IMR-90 (cell line): Measurements from ENCODE around the gene PDE11A. TPM values are rescaled to one million over a fixed set of nuclear protein-coding genes. Genes with fewer than 3 reads are reported as not detected.

Experiments used
- ATAC-seq: fragments of 200-7000 bp; cut with Tn5 transposase; 2 replicates; pipeline ENCODE4 v1.9.1; 2020; ENCODE audit warnings: low read depth, mild to moderate bottlenecking, moderate library complexity
- BruUV-seq: library from RNA; stranded (reverse); fragments of 400-500 nt; replicated peaks from 2 replicates; lab custom pipeline; 2021; lab: Mats Ljungman, UMichigan
- CTCF ChIA-PET: fragments of 300-600 bp; formaldehyde crosslinking; extraction: SDS; loops from one replicate; lab custom pipeline; 2021; ENCODE audit warnings: antibody characterized with exemption; lab: Yijun Ruan, JAX
- POLR2A ChIA-PET: fragments of 300-600 bp; sonication (Branson Sonifier 250); formaldehyde crosslinking; loops from one replicate; lab custom pipeline; 2022; ENCODE audit warnings: antibody characterized with exemption; ENCODE audit not compliant: unreplicated experiment; lab: Charles Lee
- DNase-seq: peaks from one replicate; pipeline ENCODE4 v3.0.0; 2013
- H2AFZ ChIP-seq: replicated peaks from 2 replicates; pipeline ENCODE3; 2013; ENCODE audit warnings: low read length, mild to moderate bottlenecking; ENCODE audit not compliant: poor library complexity
- H2AK5ac ChIP-seq: 2 replicates; pipeline ENCODE4 v1.6.1; 2013; ENCODE audit warnings: low read depth, low read length, inconsistent platforms
- H2AK9ac ChIP-seq: replicated peaks from 2 replicates; pipeline ENCODE3; 2013; ENCODE audit warnings: mild to moderate bottlenecking, low read depth, low read length, moderate library complexity; ENCODE audit not compliant: poor library complexity
- H2BK120ac ChIP-seq: 2 replicates; pipeline ENCODE4 v1.6.1; 2013; ENCODE audit warnings: low read depth, low read length, inconsistent platforms
- H2BK15ac ChIP-seq: 3 replicates; pipeline ENCODE4 v1.6.1; 2013; ENCODE audit warnings: low read depth, low read length, inconsistent platforms
- H2BK20ac ChIP-seq: 2 replicates; pipeline ENCODE4 v1.6.1; 2013; ENCODE audit warnings: low read depth, mild to moderate bottlenecking, inconsistent platforms, low read length, moderate library complexity
- H2BK5ac ChIP-seq: 2 replicates; pipeline ENCODE4 v1.6.1; 2013; ENCODE audit warnings: mild to moderate bottlenecking, low read depth, low read length, inconsistent platforms; ENCODE audit not compliant: poor library complexity, severe bottlenecking
- H3K14ac ChIP-seq: replicated peaks from 2 replicates; pipeline ENCODE4 v1.6.1; 2013; ENCODE audit warnings: low read depth, low read length, inconsistent platforms
- H3K18ac ChIP-seq: 2 replicates; pipeline ENCODE4 v1.6.1; 2013; ENCODE audit warnings: low read depth, low read length, control low read depth
- H3K23ac ChIP-seq: 2 replicates; pipeline ENCODE4 v1.6.1; 2013; ENCODE audit warnings: low read depth, low read length, inconsistent platforms
- H3K27ac ChIP-seq: 2 replicates; pipeline ENCODE4 v1.5.1; 2013; ENCODE audit warnings: mild to moderate bottlenecking, control low read depth, low read length; ENCODE audit not compliant: insufficient read depth
- H3K27me3 ChIP-seq: 2 replicates; pipeline ENCODE4 v1.6.1; 2013; ENCODE audit warnings: low read length; ENCODE audit not compliant: control insufficient read depth, insufficient read depth
- H3K36me3 ChIP-seq: 2 replicates; pipeline ENCODE4 v1.6.1; 2013; ENCODE audit warnings: low read length, mixed read lengths; ENCODE audit not compliant: control insufficient read depth, insufficient read depth
- H3K4ac ChIP-seq: 2 replicates; pipeline ENCODE4 v1.6.1; 2013; ENCODE audit warnings: low read depth, low read length, inconsistent platforms
- H3K4me1 ChIP-seq: 2 replicates; pipeline ENCODE4 v1.6.1; 2013; ENCODE audit warnings: low read length, mixed read lengths; ENCODE audit not compliant: control insufficient read depth, insufficient read depth
- H3K4me2 ChIP-seq: 2 replicates; pipeline ENCODE4 v1.6.1; 2013; ENCODE audit warnings: low read depth, mild to moderate bottlenecking, control low read depth, low read length, moderate library complexity
- H3K4me3 ChIP-seq: 2 replicates; pipeline ENCODE4 v1.5.1; 2013; ENCODE audit warnings: low read depth, mild to moderate bottlenecking, control low read depth, low read length, moderate library complexity; ENCODE audit not compliant: insufficient read depth
- H3K56ac ChIP-seq: 2 replicates; pipeline ENCODE4 v1.6.1; 2013; ENCODE audit warnings: low read length, inconsistent platforms; ENCODE audit not compliant: insufficient read depth; ENCODE audit errors: extremely low read depth
- H3K79me1 ChIP-seq, 2 experiments: 2 replicates each; pipeline ENCODE4 v1.6.1; 2013; ENCODE audit warnings: low read length in 2 of 2, inconsistent platforms in 1 of 2, low read depth in 1 of 2
- H3K9ac ChIP-seq: 2 replicates; pipeline ENCODE4 v1.6.1; 2013; ENCODE audit warnings: low read depth, low read length, control low read depth
- H3K9me1 ChIP-seq: 2 replicates; pipeline ENCODE4 v1.6.1; 2013; ENCODE audit warnings: low read length, inconsistent platforms; ENCODE audit not compliant: insufficient read depth
- H3K9me3 ChIP-seq: 2 replicates; pipeline ENCODE4 v1.6.1; 2013; ENCODE audit warnings: low read length; ENCODE audit not compliant: control insufficient read depth, insufficient read depth
- H4K20me1 ChIP-seq: 2 replicates; pipeline ENCODE4 v1.6.1; 2013; ENCODE audit warnings: low read length, inconsistent platforms; ENCODE audit not compliant: insufficient read depth
- H4K5ac ChIP-seq: 2 replicates; pipeline ENCODE4 v1.6.1; 2013; ENCODE audit warnings: mild to moderate bottlenecking, low read depth, low read length, control low read depth
- H4K8ac ChIP-seq, 2 experiments: 2 replicates each; pipeline ENCODE4 v1.6.1; 2013; ENCODE audit warnings: low read depth in 2 of 2, low read length in 2 of 2, control low read depth in 1 of 2, inconsistent platforms in 1 of 2
- H4K91ac ChIP-seq: 2 replicates; pipeline ENCODE4 v1.6.1; 2013; ENCODE audit warnings: low read depth, low read length, inconsistent platforms; ENCODE audit not compliant: insufficient read depth
- BHLHE40 ChIP-seq: fragments of 150-350 bp; IDR thresholded peaks from 2 replicates; pipeline ENCODE4 v1.6.1; 2016; ENCODE audit warnings: mild to moderate bottlenecking, low read depth, low read length
- CEBPB ChIP-seq: IDR thresholded peaks from 2 replicates; pipeline ENCODE4 v1.6.1; 2012; ENCODE audit warnings: low read depth, low read length, improper control_type of control experiment
- CHD1 ChIP-seq: IDR thresholded peaks from 2 replicates; pipeline ENCODE4 v1.6.1; 2012; ENCODE audit warnings: low read depth, low read length, improper control_type of control experiment
- FOS ChIP-seq: fragments of 150-350 bp; IDR thresholded peaks from 2 replicates; pipeline ENCODE4 v1.6.1; 2016; ENCODE audit warnings: low read depth, low read length
- MAFK ChIP-seq: IDR thresholded peaks from 2 replicates; pipeline ENCODE4 v1.6.1; 2012; ENCODE audit warnings: low read depth, low read length, improper control_type of control experiment
- MAZ ChIP-seq: IDR thresholded peaks from 2 replicates; pipeline ENCODE4 v1.6.1; 2012; ENCODE audit warnings: low read depth, mild to moderate bottlenecking, low read length, improper control_type of control experiment, moderate library complexity, borderline replicate concordance
- NFE2L2 ChIP-seq: fragments of 150-350 bp; IDR thresholded peaks from 2 replicates; pipeline ENCODE4 v1.6.1; 2016; ENCODE audit warnings: low read depth, mild to moderate bottlenecking, low read length
- SMC3 ChIP-seq: fragments of 150-350 bp; IDR thresholded peaks from 2 replicates; pipeline ENCODE4 v1.6.1; 2016; ENCODE audit warnings: low read depth, mild to moderate bottlenecking, antibody characterized with exemption, low read length, moderate library complexity
- USF2 ChIP-seq: fragments of 150-350 bp; IDR thresholded peaks from 2 replicates; pipeline ENCODE4 v1.6.1; 2017; ENCODE audit warnings: mild to moderate bottlenecking, antibody characterized with exemption, low read length, low read depth
- WGBS, 2 experiments: methylation state at CpG; one replicate each; pipeline versions ENCODE4 v1.1.5 to v1.1.7; 2013; ENCODE audit warnings: missing lambda C conversion rate in 2 of 2; ENCODE audit not compliant: insufficient read length in 1 of 2; ENCODE audit errors: extremely low coverage in 2 of 2; 5-methylcytosine and 5-hydroxymethylcytosine counted together
- dilution Hi-C: fragments of 300-500 bp; cut with HindIII; formaldehyde crosslinking; loops from one replicate; pipeline ENCODE4 v1.14.3; 2018; ENCODE audit warnings: low sequenced_read_pairs; ENCODE audit not compliant: unreplicated experiment
- in situ Hi-C: fragments of 300-500 bp; cut with MboI; formaldehyde crosslinking; loops from 3 replicates; pipeline ENCODE4 v1.14.3; 2019; ENCODE audit warnings: low sequenced_read_pairs, inconsistent platforms, mixed read lengths
- intact Hi-C: fragments of 100-400 bp; cut with micrococcal nuclease; formaldehyde crosslinking; loops from 2 replicates; pipeline ENCODE4 v1.10.0; 2022
- polyA plus RNA-seq, 3 experiments: library from polyadenylated mRNA; depleted of rRNA; stranded (reverse); fragments of >200 nt; gene quantifications; 2 replicates each; pipeline ENCODE4 v1.2.3, GENCODE V29; 2012; ENCODE audit warnings: low replicate concordance in 1 of 3
- total RNA-seq: library from RNA; depleted of rRNA; stranded (reverse); fragments of >200 nt; gene quantifications from 2 replicates; pipeline ENCODE4 v1.2.3, GENCODE V29; 2012

Gene PDE11A
- total and polyA plus RNA-seq, 2 of the 4 experiments (the other 2 are of a cell fraction) = 0.21 to 0.72 TPM

DNA sequence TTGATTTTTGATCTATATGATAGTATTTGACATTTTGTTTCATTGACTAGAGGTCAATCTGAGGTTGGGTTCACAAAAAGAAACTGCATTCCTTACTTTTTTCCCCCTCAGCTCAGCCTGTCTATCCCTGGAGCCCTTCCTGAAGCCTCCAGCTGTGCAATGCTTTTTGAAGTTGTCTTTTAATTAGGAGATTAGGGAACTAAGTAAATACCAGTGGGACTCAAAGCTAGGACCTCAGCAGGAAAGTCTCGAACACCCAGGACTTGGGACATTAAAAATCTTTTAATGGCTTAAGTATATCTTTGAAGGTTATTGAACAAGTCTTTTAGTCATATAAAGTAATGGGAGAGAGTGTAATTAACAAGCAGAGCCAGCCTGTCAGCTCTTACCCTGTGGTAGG, 220.2 kb downstream of the PDE11A start:
- Histone ChIP-seq H4K5ac (no peak overlapping the region), H3K56ac (no peak overlapping the region), H3K27ac (no peak overlapping the region), H3K4me3 (no peak overlapping the region), H3K9ac (no peak overlapping the region), H2BK15ac (no peak overlapping the region), H2BK20ac (no peak overlapping the region), H3K36me3 (no peaks in the 10 kb centered on the region), H2AK9ac (no peak overlapping the region), H4K91ac (no peak overlapping the region), H3K18ac (no peak overlapping the region), H3K9me1 (no peaks in the 10 kb centered on the region), H4K20me1 (no peaks in the 10 kb centered on the region), H4K8ac (no peak overlapping the region), H3K9me3 (no peaks in the 10 kb centered on the region; the same call in 1 of the 2 replicates), H3K14ac (no peak overlapping the region), H3K4ac (no peak overlapping the region), H3K23ac (no peak overlapping the region), H3K4me2 (no peak overlapping the region), H2AK5ac (no peak overlapping the region), H3K4me1 (no peaks in the 10 kb centered on the region), H2BK5ac (no peak overlapping the region), H2AFZ (no peak overlapping the region), H2BK120ac (no peak overlapping the region), H3K27me3 (no peaks in the 10 kb centered on the region), H3K79me1 (no peaks in the 10 kb centered on the region)
- ATAC-seq (no peak), DNase-seq (no peak)
- intact Hi-C loops (no loop called here), dilution Hi-C loops (no loop called here), in situ Hi-C loops (no loop called here)
- WGBS, 2 experiments = no CpG with 5 or more reads among the region's 1 CpG
- ChIA-PET CTCF (interaction anchor here (0.7 kb wide), 1 partner anchor 1298 kb away, joined by 3 read pairs; no protein-coding TSS in a partner anchor), POLR2A (no interaction called here)
- TF ChIP-seq SMC3 = no peak
- TF ChIP-seq FOS = no peak
- TF ChIP-seq CEBPB = no peak
- no peak for TF ChIP-seq CHD1
- TF ChIP-seq USF2 = no peak
- TF ChIP-seq MAFK = no peak
- TF ChIP-seq MAZ = no peak
- no peak for TF ChIP-seq NFE2L2
- TF ChIP-seq BHLHE40 = no peak
- no TSS peak for BruUV-seq
